Activated naive CD4-positive, alpha-beta T cell treated with anti-CD3 and anti-CD28 coated beads, Interleukin-2, amount 10 ng/mL, durations not matched to agents 7 days and 5 days (primary cell): ENCODE results near the gene PYGO2.
A peak's percentile ranks its signal among the peaks of the same experiment; 100 is the strongest.
"Not testable (repeated sequence)": the region's sequence is repeated elsewhere in the genome, so short reads cannot be mapped to it uniquely, and the experiment has no call there.

Experiments used
- CTCF ChIA-PET: fragments of 350-600 bp; sonication (Branson Sonifier 250); formaldehyde crosslinking; loops from one replicate; lab custom pipeline; 2021; ENCODE audit warnings: antibody characterized with exemption; lab: Charles Lee
- DNase-seq: peaks from one replicate; pipeline ENCODE4 v3.0.0-alpha.2; 2020
- H3K27ac Mint-ChIP-seq: one replicate; pipeline ENCODE4 v1.8.0; 2021; ENCODE audit warnings: mild to moderate bottlenecking, moderate library complexity, mixed read lengths
- H3K27me3 Mint-ChIP-seq: one replicate; pipeline ENCODE4 v1.8.0; 2021; ENCODE audit warnings: mild to moderate bottlenecking, mixed read lengths
- H3K36me3 Mint-ChIP-seq: one replicate; pipeline ENCODE4 v1.8.0; 2021; ENCODE audit warnings: mixed read lengths
- H3K4me1 Mint-ChIP-seq: one replicate; pipeline ENCODE4 v1.8.0; 2021; ENCODE audit warnings: mixed read lengths
- H3K4me3 Mint-ChIP-seq: one replicate; pipeline ENCODE4 v1.8.0; 2021; ENCODE audit warnings: mild to moderate bottlenecking, moderate library complexity, mixed read lengths
- H3K9me3 Mint-ChIP-seq: one replicate; pipeline ENCODE4 v1.8.0; 2021; ENCODE audit warnings: mixed read lengths

PYGO2 gene

GRCh38 chr1:154995301-154995983, 33.9 kb upstream of the PYGO2 start:
- DNase-seq: peak; percentile 46
- H3K4me1 Mint-ChIP-seq: peaks cover 38% of the 10 kb centered on the region
- CTCF ChIA-PET: interaction anchor here (1.0 to 8.8 kb wide), 9 partner anchors 11 to 117 kb away, joined by 3 to 72 read pairs (median 5); partner anchors contain the start of genes FLAD1 and PYGO2
- not testable (repeated sequence) for H3K36me3 Mint-ChIP-seq, H3K27me3 Mint-ChIP-seq, H3K9me3 Mint-ChIP-seq, H3K27ac Mint-ChIP-seq, H3K4me3 Mint-ChIP-seq

GRCh38 chr1:154994591-154994990, 33.0 kb upstream of the PYGO2 start:
- Mint-ChIP-seq H3K36me3 (peaks cover 2% of the 10 kb centered on the region), H3K27me3 (peaks cover 4% of the 10 kb centered on the region), H3K4me1 (peaks cover 32% of the 10 kb centered on the region), H3K9me3 (no peaks in the 10 kb centered on the region), H3K27ac (no peak overlapping the region), H3K4me3 (no peak overlapping the region)
- CTCF ChIA-PET: interaction anchor here (0.6 to 8.8 kb wide), 10 partner anchors 10 to 212 kb away, joined by 3 to 72 read pairs (median 4); partner anchors contain the start of genes FLAD1, PBXIP1 and PYGO2
- DNase-seq: no peak

- no peak overlapping the region for H3K4me3 Mint-ChIP-seq
- no peak for DNase-seq
- peaks cover 4% of the 10 kb centered on the region for H3K36me3 Mint-ChIP-seq
- CTCF ChIA-PET: interaction anchor here (0.6 to 8.8 kb wide), 10 partner anchors 10 to 213 kb away, joined by 3 to 72 read pairs (median 3); partner anchors contain the start of genes FLAD1 and PBXIP1
- H3K4me1 Mint-ChIP-seq: peaks cover 30% of the 10 kb centered on the region
- H3K27me3 Mint-ChIP-seq: peaks cover 4% of the 10 kb centered on the region
- no peaks in the 10 kb centered on the region for H3K9me3 Mint-ChIP-seq
- H3K27ac Mint-ChIP-seq: no peak overlapping the region
Measured at GRCh38 chr1:154994269-154994587, 32.6 kb upstream of the PYGO2 start.

- no peak for DNase-seq
- Mint-ChIP-seq H3K27ac (no peak within 1 kb of the TSS), H3K4me3 (no peak within 1 kb of the TSS), H3K36me3 (peaks cover 8% of the 10 kb centered on the region), H3K27me3 (no peaks in the 10 kb centered on the region), H3K4me1 (peaks cover 28% of the 10 kb centered on the region), H3K9me3 (no peaks in the 10 kb centered on the region)
- CTCF ChIA-PET: interaction anchor here (0.6 to 8.8 kb wide), 10 partner anchors 10 to 213 kb away, joined by 3 to 72 read pairs (median 4); partner anchors contain the start of genes FLAD1 and PBXIP1
Measured at GRCh38 chr1:154993572-154994268, 32.1 kb upstream of the PYGO2 start, which contains the start of gene LENEP. Gene LENEP, plus strand, starts transcription at chr1:154993586. Its CDS starts 22 bp downstream, at chr1:154993608.

- no peaks in the 10 kb centered on the region for H3K27me3 Mint-ChIP-seq
- H3K9me3 Mint-ChIP-seq: no peaks in the 10 kb centered on the region
- H3K4me1 Mint-ChIP-seq: peaks cover 27% of the 10 kb centered on the region
- no peak for DNase-seq
- no peak overlapping the region for H3K27ac Mint-ChIP-seq
- CTCF ChIA-PET: interaction anchor here (1.1 to 8.8 kb wide), 5 partner anchors 9 to 214 kb away, joined by 3 to 72 read pairs (median 6); partner anchors contain the start of gene FLAD1
- H3K4me3 Mint-ChIP-seq: no peak overlapping the region
- H3K36me3 Mint-ChIP-seq: peaks cover 14% of the 10 kb centered on the region
Measured at GRCh38 chr1:154992721-154993571, 31.4 kb upstream of the PYGO2 start.

GRCh38 chr1:154990276-154990675, 28.7 kb upstream of the PYGO2 start:
- H3K27me3 Mint-ChIP-seq: no peaks in the 10 kb centered on the region
- DNase-seq: no peak
- peaks cover 15% of the 10 kb centered on the region for H3K36me3 Mint-ChIP-seq
- H3K4me3 Mint-ChIP-seq: no peak overlapping the region
- no peaks in the 10 kb centered on the region for H3K9me3 Mint-ChIP-seq
- CTCF ChIA-PET: interaction anchor here (1.0 to 1.4 kb wide), 2 partner anchors 27 to 83 kb away, joined by 3 to 4 read pairs; no protein-coding TSS in a partner anchor
- no peak overlapping the region for H3K27ac Mint-ChIP-seq
- peaks cover 15% of the 10 kb centered on the region for H3K4me1 Mint-ChIP-seq

- Mint-ChIP-seq H3K4me3 (no peak overlapping the region), H3K27me3 (no peaks in the 10 kb centered on the region), H3K4me1 (peaks cover 18% of the 10 kb centered on the region), H3K36me3 (peaks cover 15% of the 10 kb centered on the region), H3K27ac (no peak overlapping the region), H3K9me3 (no peaks in the 10 kb centered on the region)
- CTCF ChIA-PET: interaction anchor here (1.4 to 2.5 kb wide), 2 partner anchors 11 to 28 kb away, joined by 4 to 15 read pairs; no protein-coding TSS in a partner anchor
- no peak for DNase-seq
Measured at GRCh38 chr1:154989195-154989860, 27.7 kb upstream of the PYGO2 start.

- CTCF ChIA-PET: interaction anchor here (1.4 to 2.5 kb wide), 5 partner anchors 12 to 72 kb away, joined by 4 to 15 read pairs (median 7); partner anchors contain the start of gene ADAM15
Measured at GRCh38 chr1:154988058-154988954, 26.7 kb upstream of the PYGO2 start.

GRCh38 chr1:154987326-154987725, 25.7 kb upstream of the PYGO2 start:
- H3K27me3 Mint-ChIP-seq: no peaks in the 10 kb centered on the region
- H3K4me1 Mint-ChIP-seq: peaks cover 23% of the 10 kb centered on the region
- H3K27ac Mint-ChIP-seq: peak overlapping the region; percentile 28
- H3K9me3 Mint-ChIP-seq: no peaks in the 10 kb centered on the region
- peaks cover 16% of the 10 kb centered on the region for H3K36me3 Mint-ChIP-seq
- DNase-seq: no peak
- CTCF ChIA-PET: interaction anchor here (1.4 to 2.5 kb wide), 6 partner anchors 13 to 73 kb away, joined by 3 to 15 read pairs (median 6); partner anchors contain the start of gene ADAM15
- H3K4me3 Mint-ChIP-seq: no peak overlapping the region

More at GRCh38 chr1:154988058-154988954, 26.7 kb upstream of the PYGO2 start:
- peaks cover 23% of the 10 kb centered on the region for H3K4me1 Mint-ChIP-seq
- peak; percentile 44 for DNase-seq
- H3K36me3 Mint-ChIP-seq: peaks cover 15% of the 10 kb centered on the region
- peak overlapping the region; percentile 45 for H3K27ac Mint-ChIP-seq
- no peaks in the 10 kb centered on the region for H3K9me3 Mint-ChIP-seq
- no peaks in the 10 kb centered on the region for H3K27me3 Mint-ChIP-seq
- H3K4me3 Mint-ChIP-seq: no peak overlapping the region

GRCh38 chr1:154986736-154987135, 25.2 kb upstream of the PYGO2 start:
- not testable (repeated sequence) for H3K9me3 Mint-ChIP-seq, DNase-seq, H3K4me3 Mint-ChIP-seq, H3K27ac Mint-ChIP-seq, H3K27me3 Mint-ChIP-seq
- CTCF ChIA-PET: interaction anchor here (1.4 to 2.5 kb wide), 3 partner anchors 13 to 30 kb away, joined by 3 to 15 read pairs (median 14); no protein-coding TSS in a partner anchor
- Mint-ChIP-seq H3K4me1 (peaks cover 25% of the 10 kb centered on the region), H3K36me3 (peaks cover 17% of the 10 kb centered on the region)

- H3K27ac Mint-ChIP-seq: no peak overlapping the region
- H3K27me3 Mint-ChIP-seq: no peaks in the 10 kb centered on the region
- CTCF ChIA-PET: interaction anchor here (0.8 to 4.7 kb wide), 5 partner anchors 12 to 80 kb away, joined by 3 to 72 read pairs (median 5); partner anchors contain the start of genes EFNA4, LENEP and PYGO2
- no peak overlapping the region for H3K4me3 Mint-ChIP-seq
- no peaks in the 10 kb centered on the region for H3K9me3 Mint-ChIP-seq
- DNase-seq: no peak
- H3K4me1 Mint-ChIP-seq: peaks cover 33% of the 10 kb centered on the region
- peaks cover 24% of the 10 kb centered on the region for H3K36me3 Mint-ChIP-seq
Measured at GRCh38 chr1:154983776-154984466, 22.3 kb upstream of the PYGO2 start.
